SK-N-SH (cell line): ENCODE data around the gene GFM1. TPM values are rescaled to one million over a fixed set of nuclear protein-coding genes. Genes with fewer than 3 reads are reported as not detected.

Experiments
- CTCF ChIA-PET: fragments of 300-600, 350-600 bp; formaldehyde crosslinking; extraction: SDS; loops from one replicate; lab custom pipeline; 2021; lab: Yijun Ruan, JAX
- POLR2A ChIA-PET: fragments of 350-600 bp; sonication (Branson Sonifier 250); formaldehyde crosslinking; extraction: SDS; loops from one replicate; lab custom pipeline; 2020; ENCODE audit warnings: antibody characterized with exemption, inconsistent platforms; lab: Yijun Ruan, JAX
- DNase-seq: peaks from one replicate; pipeline ENCODE4 v3.0.0; 2012
- H2AFZ ChIP-seq: fragments of 200-600 bp; sonication (generic); 2 replicates; pipeline ENCODE4 v1.8.1; 2016; ENCODE audit warnings: antibody characterized with exemption, mild to moderate bottlenecking, low read depth
- H3F3A ChIP-seq: fragments of 200-600 bp; sonication (generic); replicated peaks from 2 replicates; pipeline ENCODE3; 2016; ENCODE audit warnings: antibody characterized with exemption, mild to moderate bottlenecking; ENCODE audit not compliant: insufficient read depth
- H3K27ac ChIP-seq, 2 experiments: fragments of 200-500 bp in 1 of 2; fragments of 200-600 bp in 1 of 2; sonication (Bioruptor generic) in 1 of 2; sonication (generic), shearing (Covaris generic) in 1 of 2; 2 replicates each; pipeline versions ENCODE4 v1.5.1 to v1.6.1; 2014 to 2016; ENCODE audit warnings: low read depth in 2 of 2, inconsistent platforms in 1 of 2, low read length in 1 of 2, mild to moderate bottlenecking in 1 of 2, mixed read lengths in 1 of 2
- H3K27me3 ChIP-seq: fragments of 200-600 bp; sonication (generic), shearing (Covaris generic); 2 replicates; pipeline ENCODE4 v1.6.1; 2016; ENCODE audit warnings: mixed run types; ENCODE audit not compliant: insufficient read depth
- H3K36me3 ChIP-seq, 2 experiments: fragments of 200-500 bp in 1 of 2; fragments of 200-600 bp in 1 of 2; sonication (Bioruptor generic) in 1 of 2; sonication (generic) in 1 of 2; replicated peaks in 1 of 2; 2 replicates each; pipeline versions ENCODE3 to v1.5.1; 2014 to 2016; ENCODE audit warnings: low read length in 1 of 2, mild to moderate bottlenecking in 1 of 2; ENCODE audit not compliant: insufficient read depth in 2 of 2, control insufficient read depth in 1 of 2
- H3K4me1 ChIP-seq, 2 experiments: fragments of 200-500 bp in 1 of 2; fragments of 200-600 bp in 1 of 2; sonication (Bioruptor generic) in 1 of 2; sonication (generic), shearing (Covaris generic) in 1 of 2; 2 replicates each; pipeline versions ENCODE4 v1.5.1 to v1.6.1; 2014 to 2016; ENCODE audit warnings: low read depth in 1 of 2, low read length in 1 of 2, mixed run types in 1 of 2; ENCODE audit not compliant: insufficient read depth in 2 of 2, control insufficient read depth in 1 of 2
- H3K4me2 ChIP-seq: fragments of 200-600 bp; sonication (generic), shearing (Covaris generic); 2 replicates; pipeline ENCODE4 v1.6.1; 2017; ENCODE audit warnings: mixed run types
- H3K4me3 ChIP-seq, 2 experiments: fragments of 200-500 bp in 1 of 2; fragments of 200-600 bp in 1 of 2; sonication (Bioruptor generic) in 1 of 2; sonication (generic), shearing (Covaris generic) in 1 of 2; 2 replicates each; pipeline versions ENCODE4 v1.5.1 to v1.8.1; 2014 to 2016; ENCODE audit warnings: low read depth in 2 of 2, inconsistent platforms in 1 of 2, low read length in 1 of 2, mild to moderate bottlenecking in 1 of 2, mixed read lengths in 1 of 2, moderate library complexity in 1 of 2
- H3K79me2 ChIP-seq: fragments of 200-600 bp; sonication (generic); 2 replicates; pipeline ENCODE4 v1.8.1; 2017; ENCODE audit warnings: mild to moderate bottlenecking; ENCODE audit not compliant: insufficient read depth
- H3K9ac ChIP-seq: fragments of 200-600 bp; sonication (generic); 2 replicates; pipeline ENCODE4 v1.6.1; 2017; ENCODE audit warnings: mixed run types
- H3K9me2 ChIP-seq: fragments of 200-600 bp; sonication (generic); 2 replicates; pipeline ENCODE4 v1.6.1; 2017; ENCODE audit warnings: mixed run types
- H3K9me3 ChIP-seq: fragments of 200-600 bp; sonication (generic); 2 replicates; pipeline ENCODE4 v1.6.1; 2017; ENCODE audit warnings: mixed run types, mild to moderate bottlenecking, moderate library complexity
- H4K20me1 ChIP-seq: fragments of 200-600 bp; sonication (generic); 2 replicates; pipeline ENCODE4 v1.6.1; 2017; ENCODE audit warnings: mild to moderate bottlenecking, mixed run types; ENCODE audit not compliant: insufficient read depth
- EP300 ChIP-seq, 2 experiments: IDR thresholded peaks; 2 replicates each; pipeline versions ENCODE4 v1.4.0 to v1.6.1; 2012; ENCODE audit warnings: borderline replicate concordance in 1 of 2, low read depth in 1 of 2, low read length in 1 of 2
- EZH2phosphoT487 ChIP-seq: fragments of 200-600 bp; sonication (generic); IDR thresholded peaks from 2 replicates; pipeline ENCODE4 v1.6.1; 2017; ENCODE audit warnings: low read depth, mixed run types, mild to moderate bottlenecking, antibody characterized with exemption, moderate library complexity, borderline replicate concordance
- FOSL2 ChIP-seq: IDR thresholded peaks from 2 replicates; pipeline ENCODE4 v1.4.0; 2012; ENCODE audit warnings: low read depth, mild to moderate bottlenecking, moderate library complexity, borderline replicate concordance
- FOXM1 ChIP-seq: IDR thresholded peaks from 2 replicates; pipeline ENCODE4 v1.4.0; 2012; ENCODE audit warnings: low read depth, mild to moderate bottlenecking
- GATA2 ChIP-seq: sonication (generic); formaldehyde crosslinking; IDR thresholded peaks from 2 replicates; pipeline ENCODE4 v1.5.0; 2020; ENCODE audit warnings: mild to moderate bottlenecking, missing genetic modification reagents
- MXI1 ChIP-seq: IDR thresholded peaks from 2 replicates; pipeline ENCODE4 v1.6.1; 2012; ENCODE audit warnings: mild to moderate bottlenecking, low read depth, low read length, improper control_type of control experiment
- NRF1 ChIP-seq: IDR thresholded peaks from 2 replicates; pipeline ENCODE4 v1.6.1; 2012; ENCODE audit warnings: low read depth, mild to moderate bottlenecking, low read length
- POLR2AphosphoS5 ChIP-seq: IDR thresholded peaks from 2 replicates; pipeline ENCODE4 v1.6.1; 2012; ENCODE audit warnings: low read depth, low read length
- RAD21 ChIP-seq: IDR thresholded peaks from 2 replicates; pipeline ENCODE4 v1.6.1; 2012; ENCODE audit warnings: mild to moderate bottlenecking, low read length
- RFX5 ChIP-seq: IDR thresholded peaks from 2 replicates; pipeline ENCODE4 v1.6.1; 2012; ENCODE audit warnings: mild to moderate bottlenecking, improper control_type of control experiment, low read length
- TEAD4 ChIP-seq: IDR thresholded peaks from 2 replicates; pipeline ENCODE4 v1.4.0; 2012; ENCODE audit warnings: mild to moderate bottlenecking, borderline replicate concordance; ENCODE audit not compliant: insufficient read depth
- WGBS: methylation state at CpG from one replicate; pipeline ENCODE4 v1.1.6; 2017; ENCODE audit warnings: low lambda C conversion rate; 5-methylcytosine and 5-hydroxymethylcytosine counted together
- polyA plus RNA-seq, 3 experiments: library from polyadenylated mRNA; depleted of rRNA; stranded (reverse); fragments of >200 nt; gene quantifications; 2 replicates each; pipeline ENCODE4 v1.2.3, GENCODE V29; 2012
- TF ChIP-seq, protein P1 (sequence below): fragments of 150-350 bp; IDR thresholded peaks from 2 replicates; pipeline ENCODE4 v1.6.1; 2016; ENCODE audit warnings: mild to moderate bottlenecking, low read depth, low read length

Gene GFM1
- polyA plus RNA-seq, 1 of the 3 experiments (the other 2 are of a cell fraction) = 25.2 TPM

DNA sequence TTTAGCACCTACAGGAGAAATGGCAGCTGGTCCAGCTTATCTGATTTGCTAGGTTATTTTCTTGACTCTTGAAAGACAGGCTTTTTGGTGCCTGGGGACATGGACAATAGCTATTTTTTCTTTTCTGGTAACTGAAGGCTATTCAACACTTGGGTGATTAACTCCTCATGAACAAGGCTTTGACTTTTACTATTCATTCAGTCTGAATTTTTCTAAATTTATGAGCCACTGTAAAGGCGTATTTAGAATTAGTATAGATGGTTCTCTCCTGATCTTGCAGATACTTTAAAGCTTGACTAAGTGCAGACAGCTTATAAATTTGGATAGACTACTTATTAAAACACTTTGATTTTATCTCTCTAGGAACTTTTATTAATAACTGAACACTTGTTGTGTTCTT, 18.4 kb upstream of the GFM1 start:
- H3K4me2 ChIP-seq = no peak overlapping the region
- no peak overlapping the region for H2AFZ ChIP-seq
- no peaks in the 10 kb centered on the region for H3K4me1 ChIP-seq
- no peak overlapping the region for H3K9ac ChIP-seq
- no peaks in the 10 kb centered on the region for H4K20me1 ChIP-seq
- H3K79me2 ChIP-seq = no peaks in the 10 kb centered on the region
- H3K36me3 ChIP-seq = no peaks in the 10 kb centered on the region
- H3K9me2 ChIP-seq = no peaks in the 10 kb centered on the region
- WGBS = 50% methylated on average over 1 of the region's 1 CpG
- DNase-seq = no peak
- ChIA-PET CTCF (no interaction called here), POLR2A (no interaction called here)
- no peak overlapping the region for H3K27ac ChIP-seq
- H3F3A ChIP-seq = no peaks in the 10 kb centered on the region
- H3K27me3 ChIP-seq = no peaks in the 10 kb centered on the region
- TF ChIP-seq GATA2 (CRISPR knock-in tag) (no peak), MXI1 (no peak), POLR2AphosphoS5 (no peak)
- TF ChIP-seq, protein P1, sequence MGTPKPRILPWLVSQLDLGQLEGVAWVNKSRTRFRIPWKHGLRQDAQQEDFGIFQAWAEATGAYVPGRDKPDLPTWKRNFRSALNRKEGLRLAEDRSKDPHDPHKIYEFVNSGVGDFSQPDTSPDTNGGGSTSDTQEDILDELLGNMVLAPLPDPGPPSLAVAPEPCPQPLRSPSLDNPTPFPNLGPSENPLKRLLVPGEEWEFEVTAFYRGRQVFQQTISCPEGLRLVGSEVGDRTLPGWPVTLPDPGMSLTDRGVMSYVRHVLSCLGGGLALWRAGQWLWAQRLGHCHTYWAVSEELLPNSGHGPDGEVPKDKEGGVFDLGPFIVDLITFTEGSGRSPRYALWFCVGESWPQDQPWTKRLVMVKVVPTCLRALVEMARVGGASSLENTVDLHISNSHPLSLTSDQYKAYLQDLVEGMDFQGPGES = no peak
- no peaks in the 10 kb centered on the region for H3K9me3 ChIP-seq
- H3K4me3 ChIP-seq = no peak overlapping the region

DNA sequence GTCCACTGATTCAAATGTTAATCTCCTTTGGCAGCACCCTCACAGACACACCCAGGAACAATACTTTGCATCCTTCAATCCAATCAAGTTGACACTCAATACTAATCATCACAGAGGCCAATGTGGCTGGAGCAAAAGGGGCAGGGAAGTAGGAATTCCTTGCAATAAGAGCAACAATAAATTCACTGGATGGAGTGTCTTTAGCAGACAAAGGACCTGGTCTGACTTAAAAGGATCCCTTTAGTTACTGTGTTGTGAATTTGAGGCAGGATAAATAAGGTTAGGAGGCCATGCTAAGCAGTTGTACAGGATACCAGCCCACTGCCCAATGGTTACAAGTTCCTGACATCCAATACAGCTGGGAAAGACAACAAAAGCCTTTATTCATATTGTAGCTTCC, 12.3 kb upstream of the GFM1 start:
- Histone ChIP-seq H3K36me3 (no peaks in the 10 kb centered on the region), H2AFZ (no peak overlapping the region), H3K4me2 (no peak overlapping the region), H3K79me2 (no peaks in the 10 kb centered on the region), H4K20me1 (no peaks in the 10 kb centered on the region), H3K9me3 (no peaks in the 10 kb centered on the region), H3K27ac (no peak overlapping the region), H3K27me3 (no peaks in the 10 kb centered on the region), H3K4me1 (no peaks in the 10 kb centered on the region), H3F3A (no peaks in the 10 kb centered on the region), H3K9me2 (no peaks in the 10 kb centered on the region), H3K4me3 (no peak overlapping the region), H3K9ac (no peak overlapping the region)
- CTCF ChIA-PET = no interaction called here
- POLR2A ChIA-PET = no interaction called here
- DNase-seq = no peak
- TF ChIP-seq RAD21 (no peak), FOXM1 (no peak), FOSL2 (no peak)

DNA sequence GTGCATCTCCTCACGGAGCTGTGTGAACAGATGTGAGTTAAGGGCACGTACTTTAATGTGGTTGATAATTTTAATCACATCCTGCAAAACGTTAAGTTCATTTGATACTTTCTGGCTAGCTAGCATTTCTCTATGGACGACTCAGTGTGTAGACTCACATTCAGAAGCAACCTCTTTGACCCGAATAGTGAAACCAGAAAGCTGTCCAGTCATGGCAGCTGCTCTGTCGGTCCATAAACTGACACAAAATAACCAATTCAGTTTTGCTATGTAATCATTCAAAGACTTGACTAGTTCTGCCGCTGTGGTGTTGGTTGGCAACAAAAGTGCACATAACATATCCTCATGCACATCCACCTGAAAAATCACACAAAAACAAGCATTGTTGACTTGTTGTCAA, 3.7 kb upstream of the GFM1 start:
- Histone ChIP-seq H3K79me2 (peaks cover 13% of the 10 kb centered on the region), H2AFZ (no peak overlapping the region), H3K36me3 (peaks cover 0 to 2% of the 10 kb centered on the region in 2 experiments)
- no peak for DNase-seq
- POLR2A ChIA-PET = no interaction called here
- TF ChIP-seq TEAD4 (no peak), EP300 (IDR thresholded peaks at IDR 0.05; ENCODE audit: borderline replicate concordance in 1 of 2, low read depth in 1 of 2, low read length in 1 of 2) (no peak), NRF1 (no peak), RFX5 (no peak), RAD21 (no peak), EZH2phosphoT487 (no peak)
- TF ChIP-seq, all 33 proteins: peak for 0
- Histone ChIP-seq H3K9me2 (no peaks in the 10 kb centered on the region), H3K27ac (no peak overlapping the region), H3K4me2 (no peak overlapping the region), H3K9me3 (no peaks in the 10 kb centered on the region), H3K4me3 (no peak overlapping the region), H3F3A (no peaks in the 10 kb centered on the region), H3K27me3 (no peaks in the 10 kb centered on the region), H3K9ac (no peak overlapping the region), H3K4me1 (peaks cover 2 to 5% of the 10 kb centered on the region in 2 experiments; a peak in 2 of 4 replicates), H4K20me1 (no peaks in the 10 kb centered on the region)
- CTCF ChIA-PET = no interaction called here
- WGBS = 72% methylated on average over 7 of the region's 7 CpGs
